SK-N-SH treated with all-trans-retinoic acid at 6 μM for 48 hours (cell line): ENCODE measurements around the gene TH.
A peak's percentile ranks its signal among the peaks of the same experiment; 100 is the strongest.

ENCODE experiments used
- ATAC-seq: fragments of 200-7000 bp; cut with Tn5 transposase; 3 replicates; pipeline ENCODE4 v1.9.1; 2020; ENCODE audit warnings: mild to moderate bottlenecking, moderate library complexity
- ARNTL ChIP-seq: fragments of 450-650 bp; formaldehyde crosslinking; IDR thresholded peaks from 2 replicates; pipeline ENCODE4 v1.5.0; 2020; ENCODE audit warnings: low read depth, mild to moderate bottlenecking, moderate library complexity, borderline replicate concordance
- BACH2 ChIP-seq: fragments of 250-450 bp; sonication (Bioruptor Pico); IDR thresholded peaks from 2 replicates; pipeline ENCODE4 v1.9.0; 2021; ENCODE audit warnings: mild to moderate bottlenecking, borderline replicate concordance
- CSDC2 ChIP-seq: fragments of 250-450 bp; sonication (Bioruptor Pico); IDR thresholded peaks from 2 replicates; pipeline ENCODE4 v1.5.0; 2020; ENCODE audit warnings: mild to moderate bottlenecking, moderate library complexity
- ESRRG ChIP-seq: fragments of 250-450 bp; sonication (Bioruptor Pico); IDR thresholded peaks from 2 replicates; pipeline ENCODE4 v1.6.1; 2021; ENCODE audit warnings: mild to moderate bottlenecking
- GLIS3 ChIP-seq: fragments of 250-450 bp; sonication (Bioruptor Pico); IDR thresholded peaks from 2 replicates; pipeline ENCODE4 v1.5.0; 2020; ENCODE audit warnings: mild to moderate bottlenecking, moderate library complexity
- ISL1 ChIP-seq: fragments of 250-450 bp; sonication (Bioruptor Pico); IDR thresholded peaks from 2 replicates; pipeline ENCODE4 v2.1.2; 2022; ENCODE audit warnings: mild to moderate bottlenecking, moderate library complexity
- OSR1 ChIP-seq: fragments of 250-450 bp; sonication (Bioruptor Pico); IDR thresholded peaks from 2 replicates; pipeline ENCODE4 v1.8.0; 2022; ENCODE audit warnings: moderate library complexity, mild to moderate bottlenecking, inconsistent platforms
- PATZ1 ChIP-seq: fragments of 250-450 bp; sonication (Bioruptor Pico); IDR thresholded peaks from 2 replicates; pipeline ENCODE4 v1.8.0; 2020; ENCODE audit warnings: mild to moderate bottlenecking, moderate library complexity, borderline replicate concordance
- POU6F1 ChIP-seq: fragments of 250-450 bp; sonication (Bioruptor Pico); IDR thresholded peaks from 2 replicates; pipeline ENCODE4 v1.8.0; 2021; ENCODE audit warnings: low read depth, mild to moderate bottlenecking, moderate library complexity, borderline replicate concordance
- PPARA ChIP-seq: fragments of 250-450 bp; sonication (Bioruptor Pico); IDR thresholded peaks from 2 replicates; pipeline ENCODE4 v1.5.0; 2020; ENCODE audit warnings: mild to moderate bottlenecking, borderline replicate concordance
- RARB ChIP-seq: fragments of 250-450 bp; sonication (Bioruptor Pico); IDR thresholded peaks from 2 replicates; pipeline ENCODE4 v1.8.0; 2021; ENCODE audit warnings: mild to moderate bottlenecking, moderate library complexity
- SNAI2 ChIP-seq: fragments of 250-450 bp; sonication (Bioruptor Pico); IDR thresholded peaks from 2 replicates; pipeline ENCODE4 v1.5.0; 2020; ENCODE audit warnings: mild to moderate bottlenecking, moderate library complexity
- TCF4 ChIP-seq: fragments of 250-450 bp; sonication (Bioruptor Pico); IDR thresholded peaks from 2 replicates; pipeline ENCODE4 v1.8.0; 2021; ENCODE audit warnings: mild to moderate bottlenecking, moderate library complexity, borderline replicate concordance
- TOX ChIP-seq: fragments of 250-450 bp; sonication (Bioruptor Pico); IDR thresholded peaks from 2 replicates; pipeline ENCODE4 v1.8.0; 2021; ENCODE audit warnings: mild to moderate bottlenecking, moderate library complexity, borderline replicate concordance
- ZC3H10 ChIP-seq: fragments of 250-450 bp; sonication (Bioruptor Pico); IDR thresholded peaks from 2 replicates; pipeline ENCODE4 v1.5.1; 2021; ENCODE audit warnings: mild to moderate bottlenecking, moderate library complexity
- ZFP3 ChIP-seq: fragments of 250-450 bp; sonication (Bioruptor Pico); IDR thresholded peaks from 2 replicates; pipeline ENCODE4 v1.5.0; 2020; ENCODE audit warnings: mild to moderate bottlenecking, moderate library complexity
- ZFP30 ChIP-seq: fragments of 450-650 bp; formaldehyde crosslinking; IDR thresholded peaks from 2 replicates; pipeline ENCODE4 v1.5.0; 2022; ENCODE audit warnings: mild to moderate bottlenecking, moderate library complexity
- ZNF565 ChIP-seq: fragments of 450-650 bp; formaldehyde crosslinking; conservative IDR thresholded peaks from 2 replicates; pipeline ENCODE4 v1.5.0; 2020; ENCODE audit warnings: low read depth, mild to moderate bottlenecking, moderate library complexity
- ZNF8 ChIP-seq: fragments of 450-650 bp; formaldehyde crosslinking; IDR thresholded peaks from 2 replicates; pipeline ENCODE4 v1.5.0; 2020; ENCODE audit warnings: mild to moderate bottlenecking, moderate library complexity
- TF ChIP-seq, protein P1 (sequence below): fragments of 250-450 bp; sonication (Bioruptor Pico); IDR thresholded peaks from 2 replicates; pipeline ENCODE4 v1.5.1; 2021; ENCODE audit warnings: mild to moderate bottlenecking, moderate library complexity
- TF ChIP-seq, protein P2 (sequence below): fragments of 250-450 bp; sonication (Bioruptor Pico); IDR thresholded peaks from 2 replicates; pipeline ENCODE4 v1.5.1; 2020; ENCODE audit warnings: low read depth, mild to moderate bottlenecking, moderate library complexity
- TF ChIP-seq, protein P3 (sequence below): fragments of 250-450 bp; sonication (Bioruptor Pico); IDR thresholded peaks from 2 replicates; pipeline ENCODE4 v1.5.0; 2020; ENCODE audit warnings: mild to moderate bottlenecking, moderate library complexity

TH gene

DNA sequence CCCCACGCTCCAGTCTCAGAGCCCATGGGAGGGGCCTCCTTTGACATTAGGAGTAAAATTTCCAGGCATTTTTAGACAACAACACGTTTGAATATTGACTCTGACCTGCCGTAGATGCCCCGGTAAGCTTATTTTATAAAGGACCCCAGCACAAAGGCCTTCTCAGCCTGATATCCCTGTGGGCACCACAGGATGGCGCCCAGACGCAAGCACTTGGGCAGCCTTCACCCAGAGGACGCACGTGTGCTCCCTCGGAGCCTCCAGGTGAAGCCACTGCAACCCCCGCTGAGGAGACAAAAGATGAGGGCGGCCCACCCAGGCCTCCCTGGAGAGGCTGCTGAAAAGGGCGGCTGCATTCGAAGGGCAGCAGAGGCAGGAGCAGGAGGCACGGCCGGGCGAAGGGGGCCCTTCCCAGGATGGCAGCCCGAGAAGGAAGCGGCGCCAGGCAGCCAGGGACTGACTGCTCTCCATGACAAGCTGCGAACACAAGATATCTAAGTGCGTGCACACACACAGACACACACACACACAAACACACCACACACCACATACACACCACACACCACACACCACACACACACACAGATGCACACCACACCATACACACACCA lies 15.2 kb upstream of the TH start:
- no peak; the same call in 2 of the 3 replicates for ATAC-seq
- TF ChIP-seq ZFP3 (CRISPR knock-in tag) (no peak), ZNF565 (CRISPR knock-in tag) (no peak), TCF4 (CRISPR knock-in tag) (no peak), TOX (CRISPR knock-in tag) (no peak), CSDC2 (CRISPR knock-in tag) (no peak), ARNTL (no peak), POU6F1 (CRISPR knock-in tag) (no peak), RARB (no peak), OSR1 (CRISPR knock-in tag) (no peak), BACH2 (CRISPR knock-in tag) (no peak), ESRRG (no peak), ISL1 (CRISPR knock-in tag) (no peak), ZFP30 (no peak)
- TF ChIP-seq, protein P1, sequence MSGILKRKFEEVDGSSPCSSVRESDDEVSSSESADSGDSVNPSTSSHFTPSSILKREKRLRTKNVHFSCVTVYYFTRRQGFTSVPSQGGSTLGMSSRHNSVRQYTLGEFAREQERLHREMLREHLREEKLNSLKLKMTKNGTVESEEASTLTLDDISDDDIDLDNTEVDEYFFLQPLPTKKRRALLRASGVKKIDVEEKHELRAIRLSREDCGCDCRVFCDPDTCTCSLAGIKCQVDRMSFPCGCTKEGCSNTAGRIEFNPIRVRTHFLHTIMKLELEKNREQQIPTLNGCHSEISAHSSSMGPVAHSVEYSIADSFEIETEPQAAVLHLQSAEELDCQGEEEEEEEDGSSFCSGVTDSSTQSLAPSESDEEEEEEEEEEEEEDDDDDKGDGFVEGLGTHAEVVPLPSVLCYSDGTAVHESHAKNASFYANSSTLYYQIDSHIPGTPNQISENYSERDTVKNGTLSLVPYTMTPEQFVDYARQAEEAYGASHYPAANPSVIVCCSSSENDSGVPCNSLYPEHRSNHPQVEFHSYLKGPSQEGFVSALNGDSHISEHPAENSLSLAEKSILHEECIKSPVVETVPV, result no peak

DNA sequence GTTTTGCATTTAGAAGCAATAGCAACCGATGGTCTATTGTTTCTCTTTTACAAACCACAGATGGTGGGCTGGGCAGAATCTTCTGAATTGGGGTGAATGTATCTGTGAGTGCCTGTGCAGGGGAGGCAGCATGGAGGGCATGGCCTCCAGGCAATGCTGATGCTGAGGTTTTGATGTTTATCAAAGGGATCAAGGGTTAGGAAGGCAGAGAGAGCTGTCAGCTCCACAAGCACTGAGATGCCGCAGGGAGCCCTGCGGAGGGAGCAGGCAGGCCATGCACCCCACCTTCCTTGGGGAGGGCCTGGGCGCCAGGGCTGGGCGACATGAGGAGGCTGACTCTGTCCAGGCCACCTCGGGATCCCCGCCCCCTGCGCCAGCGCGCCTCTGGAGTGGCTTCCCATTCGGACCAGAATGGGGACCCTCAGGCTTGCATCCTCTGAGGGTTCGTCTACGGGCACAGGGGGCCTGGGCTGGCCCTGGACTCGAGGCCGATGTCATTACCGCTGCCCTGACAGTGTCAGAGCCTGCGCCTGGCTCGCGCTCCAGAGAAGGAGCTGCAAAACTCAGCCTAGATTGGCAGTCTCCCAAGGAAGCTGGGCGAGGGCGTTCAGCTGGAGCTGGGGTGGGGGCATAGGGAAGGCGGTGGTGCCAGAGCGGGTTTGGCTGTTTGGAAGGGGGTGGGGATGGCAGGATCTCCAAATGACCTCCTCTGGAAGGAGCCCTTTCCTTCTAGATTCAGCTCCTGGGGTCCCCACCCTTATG lies 13.9 kb upstream of the TH start:
- TF ChIP-seq ARNTL (no peak), ZC3H10 (no peak), ISL1 (CRISPR knock-in tag) (no peak)

DNA sequence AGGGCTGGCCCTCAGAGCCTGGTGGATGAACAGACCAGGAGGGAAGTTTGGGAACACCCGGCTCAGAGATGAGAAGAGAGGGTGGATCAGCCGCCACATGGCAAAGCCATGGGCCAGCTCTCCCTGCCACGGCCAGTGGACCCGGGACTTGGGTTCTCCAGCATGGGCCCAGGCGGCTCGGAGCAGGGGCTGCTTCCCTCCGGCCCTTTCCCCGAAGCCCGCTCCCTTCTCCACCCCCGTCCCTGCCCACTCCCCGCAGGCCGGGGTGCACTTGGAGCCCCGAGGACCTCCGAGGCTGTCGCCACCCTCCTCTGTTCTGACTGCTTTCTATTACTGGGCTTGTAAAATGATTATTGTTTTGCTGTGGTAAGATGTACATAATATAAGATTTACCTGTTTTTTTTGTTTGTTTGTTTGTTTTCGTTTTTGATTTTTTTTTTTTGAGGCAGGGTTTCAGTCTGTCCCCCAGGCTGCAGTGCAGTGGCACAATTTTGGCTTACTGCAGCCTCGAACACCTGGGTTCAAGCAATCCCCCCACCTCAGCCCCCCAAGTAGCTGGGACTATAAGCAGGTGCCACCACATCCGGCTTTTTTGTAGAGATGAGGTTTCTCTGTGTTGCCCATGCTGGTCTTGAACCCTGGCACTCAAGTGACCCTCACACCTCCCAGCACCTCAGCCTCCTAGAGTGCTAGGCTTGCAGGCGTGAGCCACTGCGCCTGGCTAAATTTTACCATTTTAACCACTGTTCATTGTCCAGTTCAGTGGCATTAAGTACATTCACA lies 11.3 kb upstream of the TH start:
- no peak for TF ChIP-seq ISL1 (CRISPR knock-in tag)
- TF ChIP-seq PATZ1 (CRISPR knock-in tag), result no peak
- TF ChIP-seq GLIS3 (CRISPR knock-in tag), result no peak
- no peak for TF ChIP-seq ARNTL
- no peak for TF ChIP-seq ZC3H10
- no peak for TF ChIP-seq POU6F1 (CRISPR knock-in tag)
- TF ChIP-seq, protein P1, result no peak
- no peak for TF ChIP-seq ZNF8
- TF ChIP-seq OSR1 (CRISPR knock-in tag), result no peak
- TF ChIP-seq CSDC2 (CRISPR knock-in tag), result no peak
- no peak for TF ChIP-seq TOX (CRISPR knock-in tag)
- no peak for TF ChIP-seq ZFP30
- TF ChIP-seq, protein P2, sequence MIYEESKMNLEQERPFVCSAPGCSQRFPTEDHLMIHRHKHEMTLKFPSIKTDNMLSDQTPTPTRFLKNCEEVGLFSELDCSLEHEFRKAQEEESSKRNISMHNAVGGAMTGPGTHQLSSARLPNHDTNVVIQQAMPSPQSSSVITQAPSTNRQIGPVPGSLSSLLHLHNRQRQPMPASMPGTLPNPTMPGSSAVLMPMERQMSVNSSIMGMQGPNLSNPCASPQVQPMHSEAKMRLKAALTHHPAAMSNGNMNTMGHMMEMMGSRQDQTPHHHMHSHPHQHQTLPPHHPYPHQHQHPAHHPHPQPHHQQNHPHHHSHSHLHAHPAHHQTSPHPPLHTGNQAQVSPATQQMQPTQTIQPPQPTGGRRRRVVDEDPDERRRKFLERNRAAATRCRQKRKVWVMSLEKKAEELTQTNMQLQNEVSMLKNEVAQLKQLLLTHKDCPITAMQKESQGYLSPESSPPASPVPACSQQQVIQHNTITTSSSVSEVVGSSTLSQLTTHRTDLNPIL (CRISPR knock-in tag), result no peak
- no peak for TF ChIP-seq RARB
- TF ChIP-seq PPARA, result no peak
- no peak for TF ChIP-seq BACH2 (CRISPR knock-in tag)
- TF ChIP-seq, protein P3, sequence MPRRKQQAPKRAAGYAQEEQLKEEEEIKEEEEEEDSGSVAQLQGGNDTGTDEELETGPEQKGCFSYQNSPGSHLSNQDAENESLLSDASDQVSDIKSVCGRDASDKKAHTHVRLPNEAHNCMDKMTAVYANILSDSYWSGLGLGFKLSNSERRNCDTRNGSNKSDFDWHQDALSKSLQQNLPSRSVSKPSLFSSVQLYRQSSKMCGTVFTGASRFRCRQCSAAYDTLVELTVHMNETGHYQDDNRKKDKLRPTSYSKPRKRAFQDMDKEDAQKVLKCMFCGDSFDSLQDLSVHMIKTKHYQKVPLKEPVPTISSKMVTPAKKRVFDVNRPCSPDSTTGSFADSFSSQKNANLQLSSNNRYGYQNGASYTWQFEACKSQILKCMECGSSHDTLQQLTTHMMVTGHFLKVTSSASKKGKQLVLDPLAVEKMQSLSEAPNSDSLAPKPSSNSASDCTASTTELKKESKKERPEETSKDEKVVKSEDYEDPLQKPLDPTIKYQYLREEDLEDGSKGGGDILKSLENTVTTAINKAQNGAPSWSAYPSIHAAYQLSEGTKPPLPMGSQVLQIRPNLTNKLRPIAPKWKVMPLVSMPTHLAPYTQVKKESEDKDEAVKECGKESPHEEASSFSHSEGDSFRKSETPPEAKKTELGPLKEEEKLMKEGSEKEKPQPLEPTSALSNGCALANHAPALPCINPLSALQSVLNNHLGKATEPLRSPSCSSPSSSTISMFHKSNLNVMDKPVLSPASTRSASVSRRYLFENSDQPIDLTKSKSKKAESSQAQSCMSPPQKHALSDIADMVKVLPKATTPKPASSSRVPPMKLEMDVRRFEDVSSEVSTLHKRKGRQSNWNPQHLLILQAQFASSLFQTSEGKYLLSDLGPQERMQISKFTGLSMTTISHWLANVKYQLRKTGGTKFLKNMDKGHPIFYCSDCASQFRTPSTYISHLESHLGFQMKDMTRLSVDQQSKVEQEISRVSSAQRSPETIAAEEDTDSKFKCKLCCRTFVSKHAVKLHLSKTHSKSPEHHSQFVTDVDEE (CRISPR knock-in tag), result no peak
- TF ChIP-seq SNAI2 (CRISPR knock-in tag), result no peak
- TF ChIP-seq, all 23 proteins: peak for 0
- ATAC-seq, result no peak

More for the DNA sequence above, 13.9 kb upstream of the TH start:
- ATAC-seq, result peak; percentile 38; the same call in 1 of the 3 replicates
